Esophagus muscularis mucosa (tissue), 3 donors: ENCODE measurements around the gene KLLN.

ENCODE experiments used
- CTCF ChIP-seq, 3 experiments: fragments of 200-600 bp in 2 of 3; fragments of 450-650 bp in 1 of 3; sonication (generic) in 2 of 3; IDR thresholded peaks; one replicate each; pipeline ENCODE4 v1.5.1; 2017 to 2019; ENCODE audit warnings: antibody characterized with exemption in 3 of 3, mild to moderate bottlenecking in 2 of 3, moderate library complexity in 1 of 3
- POLR2A ChIP-seq: fragments of 450-650 bp; IDR thresholded peaks from one replicate; pipeline ENCODE4 v1.6.1; 2017; ENCODE audit warnings: antibody characterized with exemption, moderate library complexity, mild to moderate bottlenecking, low read depth
- POLR2AphosphoS5 ChIP-seq, 2 donors: sonication (generic); formaldehyde crosslinking; IDR thresholded peaks; one replicate each; pipeline ENCODE4 v1.6.1; 2017; ENCODE audit warnings: antibody characterized with exemption in 2 of 2

- TF ChIP-seq CTCF (IDR thresholded peaks at IDR 0.05), result no peak
- no peak for TF ChIP-seq POLR2A
- no peak for TF ChIP-seq POLR2AphosphoS5 (IDR thresholded peaks at IDR 0.05)
Observed at GRCh38 chr10:87838650-87839049, 24.7 kb downstream of the KLLN start.
